ENCODE data around the gene MYO1B.

Gene MYO1B

GRCh38 chr2:191245046-191245868 lies at the start of gene MYO1B:
Gene MYO1B, plus strand, starts transcription at chr2:191245404. Its CDS starts 31,492 bp downstream, at chr2:191276896.
- H3K27ac ChIP-seq, result peak within 1 kb of the TSS; percentile 57
- TF ChIP-seq CTCF (conservative IDR thresholded peaks at IDR 0.05) (peak; percentile 84), ZFX (IDR thresholded peaks at IDR 0.05) (no peak)

GRCh38 chr2:191197096-191197495 lies 48.1 kb upstream of the MYO1B start:
- H3K27ac ChIP-seq, result no peak overlapping the region
- no peak for TF ChIP-seq CTCF (conservative IDR thresholded peaks at IDR 0.05)
- TF ChIP-seq ZFX (IDR thresholded peaks at IDR 0.05), result no peak

- no peak for TF ChIP-seq CTCF (conservative IDR thresholded peaks at IDR 0.05)
- no peak for TF ChIP-seq ZFX (IDR thresholded peaks at IDR 0.05)
- H3K27ac ChIP-seq, result no peak overlapping the region
These were observed 46.9 kb upstream of the MYO1B start for GRCh38 chr2:191198271-191198670.

GRCh38 chr2:191199929-191200512 lies 45.2 kb upstream of the MYO1B start:
- TF ChIP-seq CTCF (conservative IDR thresholded peaks at IDR 0.05), result no peak
- no peak for TF ChIP-seq ZFX (IDR thresholded peaks at IDR 0.05)

GRCh38 chr2:191200910-191201309 lies 44.3 kb upstream of the MYO1B start:
- no peak for TF ChIP-seq ZFX (IDR thresholded peaks at IDR 0.05)
- TF ChIP-seq CTCF (conservative IDR thresholded peaks at IDR 0.05), result no peak

More at GRCh38 chr2:191199929-191200512, 45.2 kb upstream of the MYO1B start:
- no peak overlapping the region for H3K27ac ChIP-seq

GRCh38 chr2:191202209-191202721 lies 42.9 kb upstream of the MYO1B start:
- H3K27ac ChIP-seq, result no peak overlapping the region
- TF ChIP-seq CTCF (conservative IDR thresholded peaks at IDR 0.05), result no peak

More at GRCh38 chr2:191200910-191201309, 44.3 kb upstream of the MYO1B start:
- H3K27ac ChIP-seq, result no peak overlapping the region

GRCh38 chr2:191202881-191203397 lies 42.3 kb upstream of the MYO1B start:
- TF ChIP-seq ZFX (IDR thresholded peaks at IDR 0.05) (no peak), CTCF (conservative IDR thresholded peaks at IDR 0.05) (no peak)
- H3K27ac ChIP-seq, result no peak overlapping the region
